Smooth muscle cell (in vitro differentiated cells): ENCODE measurements around the gene ATP5F1C. TPM values are rescaled to one million over a fixed set of nuclear protein-coding genes. Genes with fewer than 3 reads are reported as not detected.

Experiments used
- DNase-seq: peaks from one replicate; lab custom pipeline; 2025; ENCODE audit not compliant: unreplicated experiment; lab: John Stamatoyannopoulos, UW
- H2AFZ ChIP-seq: fragments of 200-600 bp; sonication (generic); 2 replicates; pipeline ENCODE4 v1.6.0; 2016; ENCODE audit warnings: antibody characterized with exemption, low read depth, mild to moderate bottlenecking
- H3F3A ChIP-seq: fragments of 200-600 bp; sonication (generic); 2 replicates; pipeline ENCODE4 v1.6.0; 2017; ENCODE audit warnings: antibody characterized with exemption, low read depth
- H3K27ac ChIP-seq: fragments of 200-600 bp; sonication (generic); 2 replicates; pipeline ENCODE4 v1.5.1; 2016; ENCODE audit warnings: low read depth, mild to moderate bottlenecking
- H3K27me3 ChIP-seq: fragments of 200-600 bp; sonication (generic); 2 replicates; pipeline ENCODE4 v1.6.1; 2016; ENCODE audit warnings: low read depth, mild to moderate bottlenecking
- H3K36me3 ChIP-seq: fragments of 200-600 bp; sonication (generic); 2 replicates; pipeline ENCODE4 v1.5.1; 2016; ENCODE audit warnings: low read depth
- H3K4me1 ChIP-seq: fragments of 200-600 bp; sonication (generic); 2 replicates; pipeline ENCODE4 v1.5.1; 2016; ENCODE audit warnings: low read depth
- H3K4me2 ChIP-seq: fragments of 200-600 bp; sonication (generic); 2 replicates; pipeline ENCODE4 v1.6.0; 2016; ENCODE audit warnings: mild to moderate bottlenecking
- H3K4me3 ChIP-seq: fragments of 200-600 bp; sonication (generic); 2 replicates; pipeline ENCODE4 v1.5.1; 2016; ENCODE audit warnings: mild to moderate bottlenecking
- H3K79me2 ChIP-seq: fragments of 200-600 bp; sonication (generic); 2 replicates; pipeline ENCODE4 v1.6.0; 2016; ENCODE audit warnings: low read depth, mild to moderate bottlenecking
- H3K9ac ChIP-seq: fragments of 200-600 bp; sonication (generic); 2 replicates; pipeline ENCODE4 v1.6.0; 2016; ENCODE audit warnings: low read depth
- H3K9me3 ChIP-seq: fragments of 200-600 bp; sonication (generic); replicated peaks from 2 replicates; pipeline ENCODE4 v1.5.1; 2016; ENCODE audit warnings: low read depth
- H4K20me1 ChIP-seq: fragments of 200-600 bp; sonication (generic); 2 replicates; pipeline ENCODE4 v1.6.0; 2016; ENCODE audit warnings: low read depth
- CTCF ChIP-seq: fragments of 200-600 bp; sonication (generic); IDR thresholded peaks from 2 replicates; pipeline ENCODE4 v1.5.1; 2017; ENCODE audit warnings: borderline replicate concordance, mild to moderate bottlenecking, antibody characterized with exemption; ENCODE audit not compliant: insufficient read depth, poor library complexity, severe bottlenecking
- WGBS: methylation state at CpG from one replicate; pipeline ENCODE4 v1.1.7; 2016; ENCODE audit warnings: low lambda C conversion rate; 5-methylcytosine and 5-hydroxymethylcytosine counted together
- polyA plus RNA-seq: library from polyadenylated mRNA; unstranded; fragments of >200 nt; fragmentation: Nextera tagmentation; extraction: Ambion mirVana; gene quantifications from 2 replicates; pipeline ENCODE4 v1.2.1, GENCODE V29; 2016
- total RNA-seq: library from RNA; depleted of rRNA; stranded (reverse); fragments of >200 nt; gene quantifications from 2 replicates; pipeline ENCODE4 v1.2.3, GENCODE V29; 2014

Gene ATP5F1C
- total and polyA plus RNA-seq, 2 experiments from 2014 or later: 204 to 352 TPM

- Histone ChIP-seq H3K4me3 (peak overlapping the region; percentile 94), H3K9ac (peak overlapping the region; percentile 97), H3K79me2 (peaks cover 98% of the 10 kb centered on the region), H3K4me2 (peak overlapping the region; percentile 86), H3F3A (no peaks in the 10 kb centered on the region), H3K9me3 (no peaks in the 10 kb centered on the region), H3K27me3 (no peaks in the 10 kb centered on the region), H3K36me3 (no peaks in the 10 kb centered on the region), H2AFZ (peak overlapping the region; percentile 94), H3K4me1 (peaks cover 29% of the 10 kb centered on the region), H4K20me1 (peaks cover 89% of the 10 kb centered on the region), H3K27ac (peak overlapping the region; percentile 65)
- no peak for TF ChIP-seq CTCF
- no peak for DNase-seq
- 5% methylated on average over 25 of the region's 26 CpGs for WGBS
Observed at GRCh38 chr10:7787150-7787856, 674 bp upstream of the ATP5F1C start.

GRCh38 chr10:7788639-7789286 lies 786 bp downstream of the ATP5F1C start:
- Histone ChIP-seq H4K20me1 (peaks cover 89% of the 10 kb centered on the region), H3F3A (no peaks in the 10 kb centered on the region), H3K9me3 (no peaks in the 10 kb centered on the region), H3K79me2 (peaks cover 98% of the 10 kb centered on the region), H2AFZ (peak overlapping the region; percentile 69), H3K27me3 (no peaks in the 10 kb centered on the region), H3K36me3 (no peaks in the 10 kb centered on the region), H3K27ac (peak overlapping the region; percentile 48), H3K4me1 (peaks cover 29% of the 10 kb centered on the region), H3K9ac (peak overlapping the region; percentile 90), H3K4me3 (peak overlapping the region; percentile 94), H3K4me2 (peak overlapping the region; percentile 89)
- 3% methylated on average over 25 of the region's 25 CpGs for WGBS
- no peak for DNase-seq
- TF ChIP-seq CTCF: no peak

GRCh38 chr10:7789390-7789789 lies 1.4 kb downstream of the ATP5F1C start:
- Histone ChIP-seq H3K36me3 (no peaks in the 10 kb centered on the region), H3K27me3 (no peaks in the 10 kb centered on the region), H3K4me3 (peak overlapping the region; percentile 94), H2AFZ (no peak overlapping the region), H3K4me1 (peaks cover 29% of the 10 kb centered on the region), H3F3A (no peaks in the 10 kb centered on the region), H3K4me2 (peak overlapping the region; percentile 89), H3K27ac (peak overlapping the region; percentile 48), H3K9ac (peak overlapping the region; percentile 90), H3K79me2 (peaks cover 98% of the 10 kb centered on the region), H4K20me1 (peaks cover 88% of the 10 kb centered on the region), H3K9me3 (no peaks in the 10 kb centered on the region)
- DNase-seq: no peak
- TF ChIP-seq CTCF: no peak
- 51% methylated on average over 3 of the region's 3 CpGs for WGBS
